SK-N-SH treated with all-trans-retinoic acid at 6 μM for 48 hours (cell line): ENCODE results near the gene COG4.

Experiments
- ATAC-seq: fragments of 200-7000 bp; cut with Tn5 transposase; 3 replicates; pipeline ENCODE4 v1.9.1; 2020; ENCODE audit warnings: mild to moderate bottlenecking, moderate library complexity
- ARNTL ChIP-seq: fragments of 450-650 bp; formaldehyde crosslinking; IDR thresholded peaks from 2 replicates; pipeline ENCODE4 v1.5.0; 2020; ENCODE audit warnings: low read depth, mild to moderate bottlenecking, moderate library complexity, borderline replicate concordance
- BACH2 ChIP-seq: fragments of 250-450 bp; sonication (Bioruptor Pico); IDR thresholded peaks from 2 replicates; pipeline ENCODE4 v1.9.0; 2021; ENCODE audit warnings: mild to moderate bottlenecking, borderline replicate concordance
- ESRRG ChIP-seq: fragments of 250-450 bp; sonication (Bioruptor Pico); IDR thresholded peaks from 2 replicates; pipeline ENCODE4 v1.6.1; 2021; ENCODE audit warnings: mild to moderate bottlenecking
- GLIS3 ChIP-seq: fragments of 250-450 bp; sonication (Bioruptor Pico); IDR thresholded peaks from 2 replicates; pipeline ENCODE4 v1.5.0; 2020; ENCODE audit warnings: mild to moderate bottlenecking, moderate library complexity
- ISL1 ChIP-seq: fragments of 250-450 bp; sonication (Bioruptor Pico); IDR thresholded peaks from 2 replicates; pipeline ENCODE4 v2.1.2; 2022; ENCODE audit warnings: mild to moderate bottlenecking, moderate library complexity
- OSR1 ChIP-seq: fragments of 250-450 bp; sonication (Bioruptor Pico); IDR thresholded peaks from 2 replicates; pipeline ENCODE4 v1.8.0; 2022; ENCODE audit warnings: moderate library complexity, mild to moderate bottlenecking, inconsistent platforms
- PPARA ChIP-seq: fragments of 250-450 bp; sonication (Bioruptor Pico); IDR thresholded peaks from 2 replicates; pipeline ENCODE4 v1.5.0; 2020; ENCODE audit warnings: mild to moderate bottlenecking, borderline replicate concordance
- RARB ChIP-seq: fragments of 250-450 bp; sonication (Bioruptor Pico); IDR thresholded peaks from 2 replicates; pipeline ENCODE4 v1.8.0; 2021; ENCODE audit warnings: mild to moderate bottlenecking, moderate library complexity
- SNAI2 ChIP-seq: fragments of 250-450 bp; sonication (Bioruptor Pico); IDR thresholded peaks from 2 replicates; pipeline ENCODE4 v1.5.0; 2020; ENCODE audit warnings: mild to moderate bottlenecking, moderate library complexity
- ZC3H10 ChIP-seq: fragments of 250-450 bp; sonication (Bioruptor Pico); IDR thresholded peaks from 2 replicates; pipeline ENCODE4 v1.5.1; 2021; ENCODE audit warnings: mild to moderate bottlenecking, moderate library complexity
- ZFP3 ChIP-seq: fragments of 250-450 bp; sonication (Bioruptor Pico); IDR thresholded peaks from 2 replicates; pipeline ENCODE4 v1.5.0; 2020; ENCODE audit warnings: mild to moderate bottlenecking, moderate library complexity
- ZFP30 ChIP-seq: fragments of 450-650 bp; formaldehyde crosslinking; IDR thresholded peaks from 2 replicates; pipeline ENCODE4 v1.5.0; 2022; ENCODE audit warnings: mild to moderate bottlenecking, moderate library complexity
- ZNF565 ChIP-seq: fragments of 450-650 bp; formaldehyde crosslinking; conservative IDR thresholded peaks from 2 replicates; pipeline ENCODE4 v1.5.0; 2020; ENCODE audit warnings: low read depth, mild to moderate bottlenecking, moderate library complexity
- ZNF70 ChIP-seq: fragments of 450-650 bp; formaldehyde crosslinking; IDR thresholded peaks from 2 replicates; pipeline ENCODE4 v1.5.0; 2020; ENCODE audit warnings: mild to moderate bottlenecking, moderate library complexity
- ZNF8 ChIP-seq: fragments of 450-650 bp; formaldehyde crosslinking; IDR thresholded peaks from 2 replicates; pipeline ENCODE4 v1.5.0; 2020; ENCODE audit warnings: mild to moderate bottlenecking, moderate library complexity
- TF ChIP-seq, protein P1 (sequence below): fragments of 250-450 bp; sonication (Bioruptor Pico); IDR thresholded peaks from 2 replicates; pipeline ENCODE4 v1.8.0; 2021; ENCODE audit warnings: low read depth, mild to moderate bottlenecking, moderate library complexity, borderline replicate concordance
- TF ChIP-seq, protein P2 (sequence below): fragments of 250-450 bp; sonication (Bioruptor Pico); IDR thresholded peaks from 2 replicates; pipeline ENCODE4 v1.8.0; 2020; ENCODE audit warnings: mild to moderate bottlenecking, moderate library complexity, borderline replicate concordance
- TF ChIP-seq, protein P3 (sequence below): fragments of 250-450 bp; sonication (Bioruptor Pico); IDR thresholded peaks from 2 replicates; pipeline ENCODE4 v1.5.1; 2021; ENCODE audit warnings: mild to moderate bottlenecking, moderate library complexity
- TF ChIP-seq, protein P4 (sequence below): fragments of 250-450 bp; sonication (Bioruptor Pico); IDR thresholded peaks from 2 replicates; pipeline ENCODE4 v1.5.1; 2020; ENCODE audit warnings: low read depth, mild to moderate bottlenecking, moderate library complexity
- TF ChIP-seq, protein P5 (sequence below): fragments of 250-450 bp; sonication (Bioruptor Pico); IDR thresholded peaks from 2 replicates; pipeline ENCODE4 v1.5.0; 2020; ENCODE audit warnings: mild to moderate bottlenecking, moderate library complexity

The COG4 gene

DNA sequence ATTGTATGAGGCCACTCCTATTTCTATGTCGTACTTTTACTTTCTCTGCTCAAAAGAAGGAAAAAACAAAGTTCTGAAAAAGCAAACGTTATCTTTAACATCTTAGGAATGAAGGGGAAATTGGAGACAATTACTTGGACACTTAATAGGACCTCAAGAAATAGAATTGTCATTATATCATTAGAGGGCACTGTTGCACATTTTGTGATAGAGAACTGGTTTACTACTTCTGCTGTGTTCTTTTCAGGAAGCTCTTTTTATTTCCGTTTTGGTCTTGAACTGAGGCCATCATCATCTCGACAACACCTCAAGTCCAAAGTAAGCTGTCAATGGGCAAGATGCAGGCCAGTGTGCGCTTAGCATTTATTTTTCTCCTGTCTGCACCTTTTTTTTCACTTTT lies 14.6 kb downstream of the COG4 start:
- TF ChIP-seq ISL1 (no peak), RARB (CRISPR knock-in tag) (no peak), ZFP3 (CRISPR knock-in tag) (no peak), ZC3H10 (CRISPR knock-in tag) (no peak), OSR1 (CRISPR knock-in tag) (no peak), SNAI2 (CRISPR knock-in tag) (no peak), BACH2 (CRISPR knock-in tag) (no peak), ZNF70 (CRISPR knock-in tag) (no peak), ZNF565 (CRISPR knock-in tag) (no peak), ZFP30 (CRISPR knock-in tag) (no peak), PPARA (CRISPR knock-in tag) (no peak), ARNTL (no peak), ZNF8 (CRISPR knock-in tag) (no peak), ESRRG (CRISPR knock-in tag) (no peak)
- TF ChIP-seq, protein P1, sequence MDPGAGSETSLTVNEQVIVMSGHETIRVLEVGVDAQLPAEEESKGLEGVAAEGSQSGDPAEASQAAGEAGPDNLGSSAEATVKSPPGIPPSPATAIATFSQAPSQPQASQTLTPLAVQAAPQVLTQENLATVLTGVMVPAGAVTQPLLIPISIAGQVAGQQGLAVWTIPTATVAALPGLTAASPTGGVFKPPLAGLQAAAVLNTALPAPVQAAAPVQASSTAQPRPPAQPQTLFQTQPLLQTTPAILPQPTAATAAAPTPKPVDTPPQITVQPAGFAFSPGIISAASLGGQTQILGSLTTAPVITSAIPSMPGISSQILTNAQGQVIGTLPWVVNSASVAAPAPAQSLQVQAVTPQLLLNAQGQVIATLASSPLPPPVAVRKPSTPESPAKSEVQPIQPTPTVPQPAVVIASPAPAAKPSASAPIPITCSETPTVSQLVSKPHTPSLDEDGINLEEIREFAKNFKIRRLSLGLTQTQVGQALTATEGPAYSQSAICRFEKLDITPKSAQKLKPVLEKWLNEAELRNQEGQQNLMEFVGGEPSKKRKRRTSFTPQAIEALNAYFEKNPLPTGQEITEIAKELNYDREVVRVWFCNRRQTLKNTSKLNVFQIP (CRISPR knock-in tag): no peak
- 0 out of 3 replicates have a peak, but pooled peaks have one; percentile 21 for ATAC-seq

DNA sequence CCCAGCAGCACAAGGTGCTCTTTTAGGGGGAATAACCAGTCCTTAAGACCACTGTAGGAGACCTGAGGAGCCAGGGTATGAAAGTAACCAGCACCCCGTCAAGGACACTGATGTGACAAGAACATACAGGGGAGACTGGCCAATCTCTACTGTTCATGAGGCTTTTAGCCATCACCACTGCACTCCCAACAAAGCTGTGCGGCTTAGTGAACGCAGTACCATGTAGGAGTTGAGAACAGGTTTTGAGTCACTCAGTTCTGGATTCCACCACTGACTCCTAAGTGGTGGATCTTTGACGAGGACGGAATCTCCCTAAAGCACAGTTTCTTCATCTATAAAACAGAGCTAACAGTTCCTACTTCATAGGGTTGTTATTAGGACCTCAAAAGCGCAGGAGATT lies 26.8 kb downstream of the COG4 start:
- TF ChIP-seq, protein P2, sequence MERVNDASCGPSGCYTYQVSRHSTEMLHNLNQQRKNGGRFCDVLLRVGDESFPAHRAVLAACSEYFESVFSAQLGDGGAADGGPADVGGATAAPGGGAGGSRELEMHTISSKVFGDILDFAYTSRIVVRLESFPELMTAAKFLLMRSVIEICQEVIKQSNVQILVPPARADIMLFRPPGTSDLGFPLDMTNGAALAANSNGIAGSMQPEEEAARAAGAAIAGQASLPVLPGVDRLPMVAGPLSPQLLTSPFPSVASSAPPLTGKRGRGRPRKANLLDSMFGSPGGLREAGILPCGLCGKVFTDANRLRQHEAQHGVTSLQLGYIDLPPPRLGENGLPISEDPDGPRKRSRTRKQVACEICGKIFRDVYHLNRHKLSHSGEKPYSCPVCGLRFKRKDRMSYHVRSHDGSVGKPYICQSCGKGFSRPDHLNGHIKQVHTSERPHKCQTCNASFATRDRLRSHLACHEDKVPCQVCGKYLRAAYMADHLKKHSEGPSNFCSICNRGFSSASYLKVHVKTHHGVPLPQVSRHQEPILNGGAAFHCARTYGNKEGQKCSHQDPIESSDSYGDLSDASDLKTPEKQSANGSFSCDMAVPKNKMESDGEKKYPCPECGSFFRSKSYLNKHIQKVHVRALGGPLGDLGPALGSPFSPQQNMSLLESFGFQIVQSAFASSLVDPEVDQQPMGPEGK (CRISPR knock-in tag): no peak
- TF ChIP-seq, protein P3, sequence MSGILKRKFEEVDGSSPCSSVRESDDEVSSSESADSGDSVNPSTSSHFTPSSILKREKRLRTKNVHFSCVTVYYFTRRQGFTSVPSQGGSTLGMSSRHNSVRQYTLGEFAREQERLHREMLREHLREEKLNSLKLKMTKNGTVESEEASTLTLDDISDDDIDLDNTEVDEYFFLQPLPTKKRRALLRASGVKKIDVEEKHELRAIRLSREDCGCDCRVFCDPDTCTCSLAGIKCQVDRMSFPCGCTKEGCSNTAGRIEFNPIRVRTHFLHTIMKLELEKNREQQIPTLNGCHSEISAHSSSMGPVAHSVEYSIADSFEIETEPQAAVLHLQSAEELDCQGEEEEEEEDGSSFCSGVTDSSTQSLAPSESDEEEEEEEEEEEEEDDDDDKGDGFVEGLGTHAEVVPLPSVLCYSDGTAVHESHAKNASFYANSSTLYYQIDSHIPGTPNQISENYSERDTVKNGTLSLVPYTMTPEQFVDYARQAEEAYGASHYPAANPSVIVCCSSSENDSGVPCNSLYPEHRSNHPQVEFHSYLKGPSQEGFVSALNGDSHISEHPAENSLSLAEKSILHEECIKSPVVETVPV (CRISPR knock-in tag): no peak
- TF ChIP-seq, protein P4, sequence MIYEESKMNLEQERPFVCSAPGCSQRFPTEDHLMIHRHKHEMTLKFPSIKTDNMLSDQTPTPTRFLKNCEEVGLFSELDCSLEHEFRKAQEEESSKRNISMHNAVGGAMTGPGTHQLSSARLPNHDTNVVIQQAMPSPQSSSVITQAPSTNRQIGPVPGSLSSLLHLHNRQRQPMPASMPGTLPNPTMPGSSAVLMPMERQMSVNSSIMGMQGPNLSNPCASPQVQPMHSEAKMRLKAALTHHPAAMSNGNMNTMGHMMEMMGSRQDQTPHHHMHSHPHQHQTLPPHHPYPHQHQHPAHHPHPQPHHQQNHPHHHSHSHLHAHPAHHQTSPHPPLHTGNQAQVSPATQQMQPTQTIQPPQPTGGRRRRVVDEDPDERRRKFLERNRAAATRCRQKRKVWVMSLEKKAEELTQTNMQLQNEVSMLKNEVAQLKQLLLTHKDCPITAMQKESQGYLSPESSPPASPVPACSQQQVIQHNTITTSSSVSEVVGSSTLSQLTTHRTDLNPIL (CRISPR knock-in tag): no peak
- TF ChIP-seq, protein P1 (CRISPR knock-in tag): no peak
- no peak for TF ChIP-seq ZFP3 (CRISPR knock-in tag)
- TF ChIP-seq ARNTL: no peak
- no peak for TF ChIP-seq ZNF70 (CRISPR knock-in tag)
- TF ChIP-seq OSR1 (CRISPR knock-in tag): no peak
- no peak for TF ChIP-seq RARB (CRISPR knock-in tag)
- no peak for TF ChIP-seq ESRRG (CRISPR knock-in tag)
- no peak for TF ChIP-seq ZC3H10 (CRISPR knock-in tag)
- TF ChIP-seq GLIS3 (CRISPR knock-in tag): no peak
- no peak for TF ChIP-seq SNAI2 (CRISPR knock-in tag)
- no peak for TF ChIP-seq PPARA (CRISPR knock-in tag)
- TF ChIP-seq, protein P5, sequence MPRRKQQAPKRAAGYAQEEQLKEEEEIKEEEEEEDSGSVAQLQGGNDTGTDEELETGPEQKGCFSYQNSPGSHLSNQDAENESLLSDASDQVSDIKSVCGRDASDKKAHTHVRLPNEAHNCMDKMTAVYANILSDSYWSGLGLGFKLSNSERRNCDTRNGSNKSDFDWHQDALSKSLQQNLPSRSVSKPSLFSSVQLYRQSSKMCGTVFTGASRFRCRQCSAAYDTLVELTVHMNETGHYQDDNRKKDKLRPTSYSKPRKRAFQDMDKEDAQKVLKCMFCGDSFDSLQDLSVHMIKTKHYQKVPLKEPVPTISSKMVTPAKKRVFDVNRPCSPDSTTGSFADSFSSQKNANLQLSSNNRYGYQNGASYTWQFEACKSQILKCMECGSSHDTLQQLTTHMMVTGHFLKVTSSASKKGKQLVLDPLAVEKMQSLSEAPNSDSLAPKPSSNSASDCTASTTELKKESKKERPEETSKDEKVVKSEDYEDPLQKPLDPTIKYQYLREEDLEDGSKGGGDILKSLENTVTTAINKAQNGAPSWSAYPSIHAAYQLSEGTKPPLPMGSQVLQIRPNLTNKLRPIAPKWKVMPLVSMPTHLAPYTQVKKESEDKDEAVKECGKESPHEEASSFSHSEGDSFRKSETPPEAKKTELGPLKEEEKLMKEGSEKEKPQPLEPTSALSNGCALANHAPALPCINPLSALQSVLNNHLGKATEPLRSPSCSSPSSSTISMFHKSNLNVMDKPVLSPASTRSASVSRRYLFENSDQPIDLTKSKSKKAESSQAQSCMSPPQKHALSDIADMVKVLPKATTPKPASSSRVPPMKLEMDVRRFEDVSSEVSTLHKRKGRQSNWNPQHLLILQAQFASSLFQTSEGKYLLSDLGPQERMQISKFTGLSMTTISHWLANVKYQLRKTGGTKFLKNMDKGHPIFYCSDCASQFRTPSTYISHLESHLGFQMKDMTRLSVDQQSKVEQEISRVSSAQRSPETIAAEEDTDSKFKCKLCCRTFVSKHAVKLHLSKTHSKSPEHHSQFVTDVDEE (CRISPR knock-in tag): no peak
- no peak for TF ChIP-seq ZNF8 (CRISPR knock-in tag)
- ATAC-seq: no peak
